ENCODE measurements around the gene KLHL33. TPM values are rescaled to one million over a fixed set of nuclear protein-coding genes. Genes with fewer than 3 reads are reported as not detected.

KLHL33 gene
- total RNA-seq, 1 experiment from 2014 or later: 0.11 TPM

DNA sequence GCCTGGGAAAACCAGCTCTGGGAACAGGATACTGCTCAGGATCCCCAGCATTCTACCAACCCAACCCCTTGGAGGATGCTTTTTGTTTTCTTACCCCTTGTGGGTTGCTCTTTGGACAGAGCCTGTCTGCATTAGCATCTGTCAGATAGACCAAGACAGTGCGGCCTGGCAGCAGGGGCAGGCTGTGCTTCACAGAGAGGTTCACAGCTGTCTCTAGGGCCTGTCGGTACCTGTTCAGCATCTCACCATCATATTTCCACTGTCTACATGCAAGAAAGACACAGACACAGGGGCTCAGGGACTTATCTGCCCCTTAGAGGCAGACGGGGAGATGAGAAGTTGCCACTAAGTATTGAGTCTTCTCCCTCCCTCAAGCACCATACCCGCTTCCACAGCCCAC is 44.5 kb downstream of the KLHL33 start:
- H3F3A ChIP-seq (ENCODE audit: insufficient read depth, low read depth): no peaks in the 10 kb centered on the region
- no peak for TF ChIP-seq EZH2 (IDR thresholded peaks at IDR 0.05; ENCODE audit: low read depth)
- TF ChIP-seq, protein P1, sequence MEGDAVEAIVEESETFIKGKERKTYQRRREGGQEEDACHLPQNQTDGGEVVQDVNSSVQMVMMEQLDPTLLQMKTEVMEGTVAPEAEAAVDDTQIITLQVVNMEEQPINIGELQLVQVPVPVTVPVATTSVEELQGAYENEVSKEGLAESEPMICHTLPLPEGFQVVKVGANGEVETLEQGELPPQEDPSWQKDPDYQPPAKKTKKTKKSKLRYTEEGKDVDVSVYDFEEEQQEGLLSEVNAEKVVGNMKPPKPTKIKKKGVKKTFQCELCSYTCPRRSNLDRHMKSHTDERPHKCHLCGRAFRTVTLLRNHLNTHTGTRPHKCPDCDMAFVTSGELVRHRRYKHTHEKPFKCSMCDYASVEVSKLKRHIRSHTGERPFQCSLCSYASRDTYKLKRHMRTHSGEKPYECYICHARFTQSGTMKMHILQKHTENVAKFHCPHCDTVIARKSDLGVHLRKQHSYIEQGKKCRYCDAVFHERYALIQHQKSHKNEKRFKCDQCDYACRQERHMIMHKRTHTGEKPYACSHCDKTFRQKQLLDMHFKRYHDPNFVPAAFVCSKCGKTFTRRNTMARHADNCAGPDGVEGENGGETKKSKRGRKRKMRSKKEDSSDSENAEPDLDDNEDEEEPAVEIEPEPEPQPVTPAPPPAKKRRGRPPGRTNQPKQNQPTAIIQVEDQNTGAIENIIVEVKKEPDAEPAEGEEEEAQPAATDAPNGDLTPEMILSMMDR (conservative IDR thresholded peaks at IDR 0.05): no peak
- H3K36me3 ChIP-seq (ENCODE audit: low read depth): no peaks in the 10 kb centered on the region; the same call in 1 of the 2 replicates
- no peaks in the 10 kb centered on the region for H3K9me2 ChIP-seq (ENCODE audit: insufficient read depth)
- no peak for DNase-seq
- intact Hi-C loops (cut with micrococcal nuclease; ENCODE audit: unreplicated experiment): no loop called here
- CTCF ChIA-PET: no interaction called here
- no peak overlapping the region for H3K4me3 ChIP-seq
- H3K79me2 ChIP-seq (ENCODE audit: low read depth): no peaks in the 10 kb centered on the region
- no peak overlapping the region for H3K27ac ChIP-seq
- H3K4me1 ChIP-seq (replicated peaks; ENCODE audit: insufficient read depth): no peaks in the 10 kb centered on the region
- no peak overlapping the region for H2AFZ ChIP-seq
- H3K4me2 ChIP-seq: no peak overlapping the region
- no peaks in the 10 kb centered on the region for H3K9me3 ChIP-seq (ENCODE audit: insufficient read depth, low read depth)
- BruUV-seq (replicated peaks): no TSS peak
- POLR2A ChIA-PET (ENCODE audit: unreplicated experiment): no interaction called here
- H4K20me1 ChIP-seq (ENCODE audit: insufficient read depth): no peaks in the 10 kb centered on the region
- H3K27me3 ChIP-seq (ENCODE audit: insufficient read depth, low read depth): no peaks in the 10 kb centered on the region

DNA sequence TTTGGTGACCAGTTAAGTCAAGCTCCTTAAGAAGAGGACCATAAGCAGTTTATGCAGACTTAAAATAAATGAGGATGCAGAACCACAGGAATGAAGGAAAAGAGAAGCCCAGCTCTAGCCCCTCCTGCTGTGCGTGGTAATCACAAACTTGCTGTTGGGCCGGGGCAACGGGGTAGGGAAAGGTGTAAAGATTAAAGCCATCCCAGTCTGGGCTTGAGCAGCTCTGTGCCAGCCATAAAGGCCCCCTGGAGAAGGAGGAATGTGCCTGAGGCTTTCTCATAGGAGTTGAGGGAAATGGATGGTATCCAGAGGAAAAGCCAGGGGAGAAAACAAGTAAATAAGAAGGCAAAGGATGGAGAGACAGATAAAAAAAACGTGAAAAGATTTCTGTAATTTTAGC is 47.8 kb downstream of the KLHL33 start:
- no peaks in the 10 kb centered on the region for H4K20me1 ChIP-seq (ENCODE audit: insufficient read depth)
- no peak overlapping the region for H3K4me3 ChIP-seq
- CTCF ChIA-PET: no interaction called here

DNA sequence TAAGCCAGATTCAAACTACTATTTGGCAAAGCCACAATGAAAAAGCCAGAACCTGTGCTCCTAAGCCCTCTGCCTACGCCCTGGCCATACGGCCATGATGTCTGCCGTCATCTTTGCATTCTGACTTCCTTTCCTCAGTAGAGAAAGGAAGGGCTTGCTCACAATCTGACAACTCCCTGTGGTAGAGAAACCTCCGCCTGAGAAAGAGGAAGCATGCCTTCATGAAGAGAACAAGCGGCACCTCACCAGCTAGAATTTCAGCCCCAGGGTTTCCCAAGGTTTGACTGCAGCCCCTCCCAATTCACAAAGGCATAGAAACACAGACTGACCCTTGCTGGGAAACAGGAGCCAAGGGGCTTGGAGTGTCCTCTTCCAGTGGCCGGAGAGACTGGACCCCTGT is 48.4 kb downstream of the KLHL33 start:
- BruUV-seq (replicated peaks): no TSS peak
- TF ChIP-seq, protein P1 (conservative IDR thresholded peaks at IDR 0.05): no peak
- TF ChIP-seq EZH2 (IDR thresholded peaks at IDR 0.05; ENCODE audit: low read depth): no peak
- no peaks in the 10 kb centered on the region; the same call in 1 of the 2 replicates for H3K36me3 ChIP-seq (ENCODE audit: low read depth)
- no peaks in the 10 kb centered on the region for H3K4me1 ChIP-seq (replicated peaks; ENCODE audit: insufficient read depth)
- no peaks in the 10 kb centered on the region for H4K20me1 ChIP-seq (ENCODE audit: insufficient read depth)
- ChIA-PET POLR2A (ENCODE audit: unreplicated experiment) (no interaction called here), CTCF (no interaction called here)
- H3K4me2 ChIP-seq: no peak overlapping the region
- H3K27me3 ChIP-seq (ENCODE audit: insufficient read depth, low read depth): no peaks in the 10 kb centered on the region
- H3F3A ChIP-seq (ENCODE audit: insufficient read depth, low read depth): no peaks in the 10 kb centered on the region
- DNase-seq: no peak
- H3K27ac ChIP-seq: no peak overlapping the region
- H3K9me3 ChIP-seq (ENCODE audit: insufficient read depth, low read depth): no peaks in the 10 kb centered on the region
- no peaks in the 10 kb centered on the region for H3K79me2 ChIP-seq (ENCODE audit: low read depth)
- H3K4me3 ChIP-seq: no peak overlapping the region
- no peaks in the 10 kb centered on the region for H3K9me2 ChIP-seq (ENCODE audit: insufficient read depth)
- no peak overlapping the region for H2AFZ ChIP-seq
- intact Hi-C loops (cut with micrococcal nuclease; ENCODE audit: unreplicated experiment): no loop called here

More for the DNA sequence above, 47.8 kb downstream of the KLHL33 start:
- Histone ChIP-seq H3K4me2 (no peak overlapping the region), H3F3A (ENCODE audit: insufficient read depth, low read depth) (no peaks in the 10 kb centered on the region), H2AFZ (no peak overlapping the region), H3K4me1 (replicated peaks; ENCODE audit: insufficient read depth) (no peaks in the 10 kb centered on the region), H3K36me3 (ENCODE audit: low read depth) (no peaks in the 10 kb centered on the region; the same call in 1 of the 2 replicates), H3K79me2 (ENCODE audit: low read depth) (no peaks in the 10 kb centered on the region), H3K27ac (no peak overlapping the region), H3K9me2 (ENCODE audit: insufficient read depth) (no peaks in the 10 kb centered on the region), H3K9me3 (ENCODE audit: insufficient read depth, low read depth) (no peaks in the 10 kb centered on the region), H3K27me3 (ENCODE audit: insufficient read depth, low read depth) (no peaks in the 10 kb centered on the region)
- POLR2A ChIA-PET (ENCODE audit: unreplicated experiment): no interaction called here
- intact Hi-C loops (cut with micrococcal nuclease; ENCODE audit: unreplicated experiment): no loop called here
- no TSS peak for BruUV-seq (replicated peaks)
- no peak for DNase-seq
- TF ChIP-seq EZH2 (IDR thresholded peaks at IDR 0.05; ENCODE audit: low read depth): no peak
- TF ChIP-seq, protein P1 (conservative IDR thresholded peaks at IDR 0.05): no peak

Measured in PC-9 (cell line).